GM18511 (cell line): Measurements from ENCODE around the gene DAB1.

ENCODE experiments used
- ATAC-seq: cut with Tn5 transposase; IDR thresholded peaks from one replicate; pipeline ENCODE4 v1.9.1; 2021; ENCODE audit warnings: mild to moderate bottlenecking, moderate library complexity; ENCODE audit not compliant: unreplicated experiment

DAB1 gene

DNA sequence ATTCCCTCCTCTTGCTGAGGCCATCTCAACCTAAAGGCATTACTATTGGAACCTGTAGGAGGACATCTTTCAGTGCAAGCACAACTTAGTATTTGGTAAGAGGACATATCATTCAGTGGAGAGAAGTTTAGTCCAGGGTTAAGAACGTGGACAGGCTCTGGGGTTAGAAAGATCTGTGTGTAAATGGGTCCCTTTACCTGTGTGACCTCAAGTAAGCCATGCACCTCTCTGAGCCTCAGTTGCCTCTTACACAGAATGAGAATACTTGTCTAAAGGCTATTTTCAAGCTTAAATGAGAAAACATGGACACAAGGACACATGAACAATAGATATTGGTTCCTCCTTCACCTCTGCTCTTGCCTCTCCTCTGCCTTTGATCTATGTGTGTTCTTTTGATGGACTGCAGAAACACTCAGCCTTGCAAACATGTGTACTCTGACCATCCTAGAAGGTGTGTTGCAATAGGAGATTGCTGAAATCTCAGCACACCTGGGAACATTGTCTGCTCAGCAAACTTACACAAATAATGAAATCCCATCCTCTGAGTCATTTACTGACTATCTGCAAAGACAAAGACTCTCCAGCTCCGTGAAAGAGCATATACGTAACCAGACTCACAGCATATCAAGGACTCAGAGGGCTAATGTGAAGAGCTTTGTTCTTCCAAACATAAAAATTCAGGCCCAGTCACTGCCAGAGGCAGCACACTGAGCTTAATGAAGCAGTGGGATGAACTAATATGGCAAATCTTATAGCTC is 143.8 kb downstream of the DAB1 start:
- no peak for ATAC-seq

DNA sequence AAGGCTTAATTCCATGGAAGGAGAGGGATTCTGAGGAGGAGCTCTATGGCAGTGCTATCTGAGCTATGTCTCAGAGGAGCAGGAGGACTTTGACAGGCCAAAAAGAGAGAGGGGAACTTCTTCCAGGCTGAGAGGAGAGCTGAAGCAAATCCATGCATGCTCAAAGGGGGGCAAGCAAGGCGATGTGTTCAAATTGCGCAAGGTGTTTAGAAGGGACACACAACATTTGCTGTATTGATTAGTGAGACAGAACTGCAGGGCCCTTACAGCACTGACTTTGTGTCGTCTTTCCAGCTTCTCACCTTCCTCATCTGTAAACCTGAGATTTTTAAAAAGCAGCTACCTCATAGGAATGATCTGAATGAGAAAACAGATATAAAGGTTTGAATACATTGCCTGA is 145.3 kb downstream of the DAB1 start:
- ATAC-seq = no peak

DNA sequence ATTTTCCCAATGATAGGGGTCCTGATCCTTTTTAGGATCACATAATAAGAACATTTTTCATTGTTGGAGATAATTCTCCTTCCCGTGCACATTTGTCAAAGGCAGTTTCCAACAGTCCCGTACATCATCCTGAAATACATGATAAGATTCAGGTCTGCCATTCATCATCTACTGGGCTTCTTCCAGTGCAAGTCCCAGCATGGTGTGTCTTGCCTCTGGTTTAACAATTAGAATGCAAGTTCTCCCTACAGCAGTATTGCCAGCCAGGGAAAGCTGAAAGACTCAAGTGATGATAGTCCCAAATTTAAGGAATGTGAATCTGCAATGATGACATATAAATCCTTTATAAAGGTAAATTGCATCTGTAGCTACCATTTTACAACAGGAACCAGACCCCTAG is 146.2 kb downstream of the DAB1 start:
- ATAC-seq = no peak

DNA sequence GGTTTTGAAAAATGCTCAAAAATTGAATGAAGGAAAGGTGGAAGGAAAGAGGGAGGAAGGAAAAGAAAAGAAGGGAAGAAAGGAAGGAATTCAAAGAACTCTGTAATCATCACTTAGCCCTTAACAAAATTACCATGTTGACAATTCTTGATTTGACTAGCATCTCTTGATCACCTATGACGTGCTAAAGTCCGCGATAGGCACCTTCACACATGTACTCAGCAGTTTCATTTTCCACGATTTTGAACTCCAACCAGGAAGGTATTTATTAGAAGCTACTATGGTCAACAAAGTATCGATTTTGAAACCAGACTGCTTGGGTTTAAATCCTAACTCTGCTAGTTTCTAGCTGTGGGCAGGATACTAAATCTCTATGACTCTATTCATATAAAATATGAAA is 146.9 kb downstream of the DAB1 start:
- no peak for ATAC-seq

DNA sequence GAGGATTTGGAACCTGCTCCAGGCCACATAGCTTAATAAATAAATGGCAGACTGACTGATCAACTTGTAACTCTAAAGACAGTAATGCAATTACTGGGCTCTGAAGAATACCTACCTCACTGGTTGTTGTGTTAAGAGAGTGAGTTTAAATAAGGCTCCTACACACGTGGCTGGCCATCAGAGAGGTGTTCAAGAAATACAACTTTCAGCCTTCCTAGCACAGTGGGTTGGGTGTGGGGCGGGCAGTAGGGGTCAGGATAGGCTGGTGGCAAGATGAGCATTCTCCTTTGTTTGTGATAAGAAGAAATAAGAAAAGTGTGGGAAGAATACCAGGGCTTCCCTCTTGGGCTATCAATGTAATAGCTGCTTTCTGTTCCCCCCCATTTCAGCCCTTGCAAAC is 151.3 kb downstream of the DAB1 start:
- no peak for ATAC-seq

DNA sequence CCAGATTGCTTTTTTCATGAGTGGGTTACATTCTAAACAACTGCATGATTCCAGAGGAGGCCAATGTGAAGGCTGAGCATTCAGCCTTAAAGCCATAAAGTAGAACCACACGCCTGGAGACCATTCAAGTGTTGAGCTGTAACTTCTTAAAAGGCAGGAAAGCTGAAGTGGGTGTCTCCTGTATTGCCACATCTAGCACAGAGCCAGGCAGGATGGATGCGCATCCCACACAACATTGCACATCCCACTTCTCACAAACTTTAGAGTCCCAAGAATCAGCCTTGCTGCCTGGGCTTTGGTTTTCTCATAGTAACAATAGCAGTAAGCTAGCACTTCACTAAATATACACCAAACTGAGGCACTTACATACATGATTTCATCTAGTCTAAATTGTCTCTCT is 151.7 kb downstream of the DAB1 start:
- ATAC-seq = no peak

DNA sequence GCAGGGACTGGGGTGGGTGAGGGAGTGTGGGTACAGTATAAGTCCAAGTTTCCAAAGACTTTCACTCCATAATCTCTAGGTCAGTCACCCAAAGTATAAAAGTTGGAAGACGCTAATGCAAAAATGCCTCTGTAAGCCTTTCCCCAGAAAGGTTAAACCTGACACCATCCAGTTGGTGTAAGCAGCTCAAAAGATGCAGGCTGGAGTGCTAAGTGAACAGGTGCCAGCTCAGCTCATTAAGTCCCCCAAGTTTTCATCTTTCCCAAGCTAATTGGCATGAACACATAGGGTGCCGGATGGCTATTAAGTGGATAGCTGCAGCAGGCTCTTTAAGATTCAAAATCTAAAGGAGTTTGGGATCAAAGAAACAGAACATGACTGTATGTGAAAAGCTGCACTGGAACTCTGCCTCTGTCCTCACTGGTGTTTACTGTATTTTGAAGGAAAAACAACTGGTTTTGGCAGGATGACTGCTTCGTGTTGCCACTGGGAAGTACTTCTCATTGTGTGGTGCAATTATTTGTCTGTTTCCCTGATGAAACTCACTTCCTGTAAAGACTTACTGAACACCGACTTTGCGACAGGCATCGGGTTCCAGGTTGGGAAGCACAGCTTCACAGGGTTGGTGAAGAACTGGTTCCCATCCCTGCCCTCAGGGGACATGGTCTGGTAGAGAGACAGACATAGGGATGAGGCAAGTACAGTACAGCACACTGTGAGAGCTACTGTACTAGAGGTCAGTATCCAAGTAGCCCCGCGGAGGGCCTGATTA is 152.7 kb downstream of the DAB1 start:
- ATAC-seq = no peak

DNA sequence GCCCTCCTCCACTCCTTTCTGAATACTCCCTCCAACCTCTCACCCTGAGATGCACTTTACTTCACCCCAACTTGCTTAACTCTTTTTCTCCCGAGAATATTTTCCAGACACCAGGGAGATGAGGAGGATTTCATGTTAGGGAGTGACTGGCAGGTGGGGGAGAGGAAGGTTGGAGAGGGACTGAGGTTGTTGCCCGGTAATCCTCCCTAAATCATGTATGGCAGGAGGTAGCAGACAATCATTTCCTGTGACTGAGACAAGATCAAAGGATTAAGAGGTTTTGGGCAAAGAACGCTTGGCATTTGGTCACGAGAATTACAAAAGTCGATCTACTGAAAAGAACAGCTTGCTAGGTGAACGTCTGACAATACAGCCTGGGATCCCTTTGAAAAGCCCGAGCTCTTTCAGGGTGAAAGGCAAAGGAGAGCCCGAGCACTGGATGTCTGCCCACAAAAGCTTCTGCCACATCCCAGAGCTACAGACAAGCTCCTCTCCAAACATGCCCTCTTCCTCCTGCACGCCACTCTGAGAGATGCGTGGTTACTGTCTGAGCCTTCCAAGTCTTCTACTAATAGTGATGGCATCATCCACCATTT is 154.1 kb downstream of the DAB1 start:
- ATAC-seq = no peak

DNA sequence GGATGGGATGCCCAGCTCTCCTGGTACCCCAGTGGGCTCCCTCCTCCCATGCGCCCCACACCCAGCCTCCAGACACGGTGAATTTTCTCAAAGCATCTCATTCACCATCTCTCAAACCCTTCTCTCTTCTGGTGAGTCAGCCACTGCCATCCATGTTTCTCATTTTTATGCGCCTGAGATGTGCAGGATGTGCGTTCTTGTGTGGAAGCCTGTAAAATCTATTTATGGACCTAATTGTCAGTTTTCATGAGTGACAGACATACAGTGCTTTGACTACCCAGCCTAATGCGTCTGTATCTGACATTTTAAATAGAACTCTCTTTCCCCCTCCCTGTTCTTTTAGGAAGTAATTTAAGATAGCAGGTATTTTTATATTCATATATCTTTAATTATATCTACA is 158.8 kb downstream of the DAB1 start:
- ATAC-seq = no peak

DNA sequence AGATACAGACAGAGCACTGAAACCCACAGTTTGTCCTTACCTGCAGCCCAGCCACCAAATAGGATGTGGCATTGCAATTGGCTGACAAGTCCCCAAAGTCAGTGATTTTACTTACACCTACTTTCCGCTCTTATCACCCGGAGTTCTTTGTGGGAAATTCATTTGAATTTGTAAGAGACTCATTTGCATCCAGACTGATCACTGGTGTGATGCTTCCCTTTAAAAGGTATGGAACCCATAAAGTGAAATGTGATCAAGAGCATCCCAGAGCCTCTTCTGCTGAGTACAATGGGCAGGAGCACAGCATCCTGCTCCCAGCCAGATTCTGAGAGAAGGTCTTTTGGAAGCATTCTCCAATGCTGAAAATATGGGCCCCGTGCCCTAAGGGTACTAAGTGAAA is 161.4 kb downstream of the DAB1 start:
- no peak for ATAC-seq

DNA sequence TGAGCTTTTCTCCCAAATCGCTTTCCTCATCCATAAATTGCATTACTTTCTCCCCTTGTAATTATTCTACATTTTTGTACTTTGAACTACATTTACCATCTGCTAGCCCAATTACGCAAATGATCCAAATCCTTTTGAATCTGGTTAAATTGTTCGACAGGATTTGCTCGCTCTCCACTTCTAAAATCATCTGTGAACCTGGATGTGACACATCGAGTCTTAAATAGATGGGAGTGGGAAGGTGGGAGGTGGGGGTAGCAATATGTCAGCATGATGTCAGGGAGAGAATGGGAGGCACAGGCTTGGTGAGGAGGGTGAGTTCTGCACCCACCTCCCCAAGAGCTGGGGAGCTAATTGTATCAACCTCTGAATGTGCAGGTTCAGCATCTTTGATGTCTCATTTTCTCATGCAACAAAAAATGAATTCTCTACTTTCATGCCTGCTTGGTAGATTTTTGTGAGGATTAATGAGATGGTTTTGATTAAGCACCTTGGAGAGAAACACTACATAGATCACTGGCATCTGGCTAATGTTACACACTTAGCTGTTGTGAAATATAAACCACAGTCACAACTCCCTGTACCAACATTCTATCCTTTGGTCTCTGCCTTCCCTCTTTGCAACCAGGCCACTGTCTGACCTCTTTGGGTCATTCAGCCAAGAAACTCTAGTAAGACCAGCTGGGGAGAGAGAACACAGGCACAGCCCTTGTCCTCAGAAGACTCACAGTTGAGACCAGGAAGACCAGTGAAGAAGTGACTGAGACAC is 165.1 kb downstream of the DAB1 start:
- ATAC-seq = no peak

DNA sequence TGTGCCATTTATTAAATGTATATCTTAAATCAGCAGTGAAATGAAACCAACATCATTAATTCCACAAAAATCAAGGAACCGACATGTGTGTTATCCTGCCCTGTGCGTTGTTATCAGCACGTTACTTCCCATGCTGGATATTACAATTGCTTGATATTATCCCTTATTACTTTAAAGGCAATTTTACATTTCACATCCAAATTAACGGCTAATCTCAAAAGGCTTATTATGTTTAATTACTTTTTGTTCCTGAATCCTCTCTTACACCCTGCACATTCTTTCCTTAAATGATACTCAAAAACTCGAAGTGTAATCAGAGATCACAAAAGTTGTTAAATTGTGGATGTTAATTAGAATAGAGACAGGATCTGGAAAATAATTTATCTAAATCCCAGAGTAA is 167.9 kb downstream of the DAB1 start:
- ATAC-seq = no peak

DNA sequence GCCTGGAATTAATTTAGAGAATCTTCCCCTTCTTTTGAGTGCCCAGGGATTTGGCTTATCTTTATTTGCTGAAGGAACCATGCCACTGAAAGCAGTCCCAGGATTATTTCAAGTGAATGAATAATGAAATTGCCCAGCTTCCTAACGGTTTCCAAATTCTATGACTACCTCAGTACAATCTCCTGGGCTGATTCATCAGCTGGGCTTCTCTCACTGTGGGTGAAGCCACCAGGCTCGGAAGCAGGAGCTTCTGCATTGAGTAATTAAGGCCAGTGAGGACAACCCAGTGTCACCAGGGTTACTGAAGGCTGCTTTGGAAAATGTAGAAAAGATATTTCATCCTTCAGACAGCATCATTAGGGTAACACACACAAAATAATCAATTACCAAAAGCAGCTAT is 169.8 kb downstream of the DAB1 start:
- ATAC-seq = no peak

DNA sequence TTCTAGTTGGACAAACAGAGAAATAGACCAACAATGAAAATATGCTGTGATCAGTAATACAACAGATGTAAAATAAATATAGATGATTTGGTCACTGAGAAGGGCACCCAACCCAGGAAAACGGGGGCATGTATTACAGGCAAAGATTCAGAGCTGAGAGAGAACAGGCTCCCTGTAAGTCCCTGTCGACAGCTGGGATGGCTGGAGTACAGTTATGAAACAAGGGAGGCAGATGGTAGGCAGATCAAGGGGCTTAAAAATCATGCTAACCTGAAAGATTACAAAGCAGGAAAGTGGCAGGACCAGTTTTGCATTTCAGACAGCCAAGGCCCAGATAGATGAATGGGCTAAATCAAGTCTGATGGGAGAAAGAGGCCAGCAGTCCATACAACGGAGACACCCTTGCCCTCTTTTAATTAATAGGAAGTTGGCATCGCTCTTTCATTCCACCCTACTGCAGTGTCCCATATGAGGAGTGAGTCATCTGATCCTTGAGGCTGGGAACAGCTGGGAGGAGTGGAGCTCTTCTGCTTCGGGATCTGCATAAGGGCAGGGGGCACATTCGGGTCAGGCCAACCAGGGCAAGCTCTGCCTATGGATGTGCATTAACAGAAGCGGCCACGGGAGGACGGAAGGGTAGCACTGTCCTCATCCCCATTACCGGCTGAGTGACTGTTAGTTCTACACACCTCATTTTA is 171.1 kb downstream of the DAB1 start:
- no peak for ATAC-seq

DNA sequence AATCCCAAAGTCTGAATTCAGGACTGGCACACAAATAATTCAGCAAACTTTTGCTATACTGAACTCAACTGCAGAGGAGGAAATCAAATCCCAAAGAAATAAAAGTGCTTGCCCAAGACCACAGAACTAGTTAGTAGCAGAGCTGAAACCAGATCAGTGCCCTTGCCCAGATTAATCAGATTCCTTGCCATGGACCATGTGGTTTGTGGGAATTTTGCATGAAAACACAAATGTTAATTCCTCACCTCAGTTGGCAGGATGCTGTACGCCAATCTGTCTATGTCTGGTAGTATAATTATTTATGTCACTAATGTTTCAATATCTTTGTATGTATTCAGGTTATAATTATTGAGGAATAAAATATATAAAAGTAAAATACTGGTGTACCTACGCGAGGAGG is 173.8 kb downstream of the DAB1 start:
- no peak for ATAC-seq

DNA sequence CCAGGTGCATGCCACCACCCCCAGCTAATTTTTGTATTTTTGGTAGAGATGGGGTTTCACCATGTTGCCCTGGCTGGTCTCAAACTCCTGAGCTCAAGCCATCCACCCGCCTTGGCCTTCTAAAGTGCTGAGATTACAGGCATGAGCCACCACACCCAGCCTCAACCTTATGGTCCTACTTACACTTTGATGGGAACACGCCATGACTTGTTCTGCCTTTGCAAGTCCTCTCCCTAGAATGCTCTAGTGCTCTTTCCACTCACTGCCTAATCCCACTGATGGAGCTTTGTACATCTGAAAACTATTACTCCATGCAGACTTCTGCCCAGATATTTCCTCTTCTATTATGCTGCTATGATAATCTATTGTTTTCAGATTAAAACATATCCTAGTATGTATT is 174.3 kb downstream of the DAB1 start:
- no peak for ATAC-seq

DNA sequence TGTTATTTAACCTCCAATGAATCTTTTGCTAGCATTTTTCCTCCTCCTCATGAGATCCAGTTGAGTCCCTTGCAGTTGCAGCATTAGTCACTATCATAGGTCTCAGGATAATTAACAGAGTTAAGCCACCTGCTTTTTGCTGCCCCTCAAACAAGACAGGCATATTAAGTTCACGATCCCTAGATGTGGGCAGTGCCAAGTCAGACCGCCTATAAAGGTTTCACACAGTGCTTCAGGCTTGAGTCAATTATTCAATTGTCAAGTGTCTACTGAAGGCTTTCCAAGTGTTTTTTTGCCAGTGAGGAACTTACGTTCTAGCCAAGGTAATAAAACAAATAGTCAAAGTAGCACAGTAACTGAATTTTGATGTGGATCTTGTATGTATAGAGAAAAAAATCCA is 175.0 kb downstream of the DAB1 start:
- no peak for ATAC-seq

DNA sequence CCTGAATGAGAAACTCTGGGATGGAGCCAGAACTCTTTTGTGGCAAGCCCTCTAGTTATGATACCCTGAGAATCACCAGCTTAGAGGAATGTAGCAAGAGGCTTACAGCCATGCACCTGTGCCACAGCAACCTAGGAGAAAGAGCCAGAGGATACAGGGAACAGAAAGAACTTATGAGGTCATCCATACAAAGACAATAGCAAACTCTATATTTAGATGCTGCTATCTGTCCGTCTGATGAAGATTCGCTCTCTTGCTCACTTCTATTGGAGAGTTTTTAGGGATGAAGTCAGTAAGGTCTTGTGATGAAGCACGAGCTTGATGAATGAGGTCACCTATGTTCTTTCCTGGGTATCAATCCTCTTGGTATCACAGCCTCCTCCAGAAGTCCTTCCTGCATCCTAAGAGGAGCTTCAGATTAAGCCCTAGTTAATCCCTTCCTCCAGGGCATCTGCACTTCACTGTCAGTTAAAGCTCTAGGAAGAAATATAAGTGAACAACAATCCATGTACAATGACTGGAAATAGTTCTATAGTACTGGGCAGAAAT is 185.6 kb downstream of the DAB1 start:
- no peak for ATAC-seq

DNA sequence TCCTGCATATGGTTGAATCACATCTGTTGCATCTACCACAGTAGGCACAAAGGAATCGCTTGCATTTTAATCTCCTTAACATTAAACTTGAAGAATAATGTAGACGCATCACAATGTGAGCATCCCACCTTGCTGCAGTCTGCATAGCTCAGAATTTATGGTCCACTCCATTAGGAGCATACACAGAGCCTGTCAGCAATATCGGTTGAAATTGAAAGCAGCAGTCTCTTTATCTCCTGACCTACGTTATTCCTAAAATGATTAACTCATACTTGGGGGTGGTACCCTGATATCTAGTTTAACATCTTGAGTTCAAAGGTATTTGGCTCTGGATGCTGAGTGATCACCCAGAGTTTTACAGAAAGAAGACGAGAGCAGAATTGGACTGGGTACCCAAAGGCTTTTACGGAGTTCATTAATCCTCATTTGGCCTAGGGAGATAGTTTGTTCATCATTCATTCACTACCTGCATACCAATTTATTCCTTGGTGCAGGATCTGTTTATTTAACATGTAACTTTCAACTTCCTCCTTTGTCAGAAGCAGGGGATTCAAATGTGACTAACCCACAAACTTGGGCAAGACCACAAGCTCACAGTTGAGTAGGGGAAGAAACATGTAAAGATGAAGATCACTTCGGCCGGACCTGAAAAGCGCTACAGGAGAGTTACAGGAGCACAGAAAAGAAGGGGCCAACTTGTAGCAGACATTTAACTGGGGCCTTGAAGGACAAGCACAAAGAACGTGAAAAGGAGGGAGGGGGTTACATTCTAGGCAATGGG is 187.9 kb downstream of the DAB1 start:
- no peak for ATAC-seq

DNA sequence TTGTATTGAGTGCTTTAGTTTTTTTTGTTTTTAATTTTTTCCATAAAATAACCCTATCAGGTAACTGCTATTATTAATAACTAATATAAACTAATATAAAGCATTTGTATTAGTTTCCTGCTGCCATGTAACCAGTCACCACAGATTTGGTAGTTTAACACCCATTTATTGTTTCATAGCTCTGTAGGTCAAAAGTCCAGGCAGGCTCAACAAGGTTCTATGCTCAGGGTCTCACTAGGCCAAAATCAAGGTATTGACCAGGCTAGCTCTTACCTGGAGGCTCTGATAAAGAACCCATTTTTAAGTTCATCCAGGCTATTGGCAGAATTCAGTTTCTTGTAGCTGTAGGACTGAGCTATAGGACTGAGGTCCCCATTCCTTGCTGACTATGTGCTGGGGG is 189.4 kb downstream of the DAB1 start:
- no peak for ATAC-seq
